ENCODE data around the gene SELENOH. TPM values are rescaled to one million over a fixed set of nuclear protein-coding genes. Genes with fewer than 3 reads are reported as not detected.
"Not testable (repeated sequence)": the region's sequence is repeated elsewhere in the genome, so short reads cannot be mapped to it uniquely, and the experiment has no call there.

The SELENOH gene
- total RNA-seq: 76.8 TPM
- long read RNA-seq, transcript SELENOH-204 (4 exons, 818 nt): major isoform, 62 of 68 reads
- long read RNA-seq, partial matches to known transcripts: 0 of 68 reads
- long read RNA-seq, other reads (novel, unspliced or antisense): 1 of 68 reads

- intact Hi-C loops (cut with micrococcal nuclease): loop anchor here (2.0 kb wide), 1 partner anchor 73 kb away; the partner anchor contains the start of gene ZDHHC5
- ATAC-seq: peak; percentile 98
Measured at GRCh38 chr11:57741132-57742086, at the start of gene SELENOH. Gene SELENOH (plus strand): TSS chr11:57741491. CDS start chr11:57741596, 105 bp downstream.

GRCh38 chr11:57698843-57699365 lies 42.4 kb upstream of the SELENOH start:
- DNase-seq (no peak), ATAC-seq (peak; percentile 29)
- intact Hi-C loops (cut with micrococcal nuclease): no loop called here

More at GRCh38 chr11:57741132-57742086, at the start of gene SELENOH:
- peak; percentile 96 for DNase-seq

- intact Hi-C loops (cut with micrococcal nuclease): no loop called here
- DNase-seq: no peak
- no peak for ATAC-seq
Measured at GRCh38 chr11:57699813-57700212, 41.5 kb upstream of the SELENOH start.

- ATAC-seq (no peak), DNase-seq (no peak)
- intact Hi-C loops (cut with micrococcal nuclease): no loop called here
Measured at GRCh38 chr11:57700425-57700824, 40.9 kb upstream of the SELENOH start.

- intact Hi-C loops (cut with micrococcal nuclease): no loop called here
- ATAC-seq (no peak), DNase-seq (no peak)
Measured at GRCh38 chr11:57703341-57703740, 38.0 kb upstream of the SELENOH start.

- intact Hi-C loops (cut with micrococcal nuclease): no loop called here
- DNase-seq (no peak), ATAC-seq (no peak)
Measured at GRCh38 chr11:57704932-57705331, 36.4 kb upstream of the SELENOH start.

GRCh38 chr11:57705432-57705831 lies 35.9 kb upstream of the SELENOH start:
- DNase-seq; intact Hi-C loops (cut with micrococcal nuclease); ATAC-seq: not testable (repeated sequence)

- ATAC-seq (no peak), DNase-seq (no peak)
- intact Hi-C loops (cut with micrococcal nuclease): no loop called here
Measured at GRCh38 chr11:57709802-57710367, 31.4 kb upstream of the SELENOH start.

GRCh38 chr11:57711414-57712255 lies 29.7 kb upstream of the SELENOH start, which contains the start of gene MED19:
Gene MED19 (minus strand): TSS chr11:57712215. CDS start chr11:57712179, 36 bp downstream.
- DNase-seq (peak; percentile 80), ATAC-seq (peak; percentile 60)
- intact Hi-C loops (cut with micrococcal nuclease): loop anchor here (2.0 kb wide), 1 partner anchor 43 kb away; the partner anchor contains the start of gene ZDHHC5

GRCh38 chr11:57712256-57713150 lies 28.8 kb upstream of the SELENOH start, which contains the start of gene TMX2:
Gene TMX2 (plus strand): TSS chr11:57712593. CDS start chr11:57712619, 26 bp downstream.
- peak; percentile 94 for DNase-seq
- intact Hi-C loops (cut with micrococcal nuclease): loop anchor here (2.0 kb wide), 1 partner anchor 44 kb away; the partner anchor contains the start of gene ZDHHC5
- ATAC-seq: peak; percentile 97

GRCh38 chr11:57713835-57714234 lies 27.5 kb upstream of the SELENOH start:
- DNase-seq: no peak
- intact Hi-C loops (cut with micrococcal nuclease): loop anchor here (2.0 kb wide), 1 partner anchor 45 kb away; the partner anchor contains the start of gene ZDHHC5
- no peak for ATAC-seq

GRCh38 chr11:57716726-57717125 lies 24.6 kb upstream of the SELENOH start:
- intact Hi-C loops (cut with micrococcal nuclease); ATAC-seq; DNase-seq: not testable (repeated sequence)

GRCh38 chr11:57727185-57727584 lies 14.1 kb upstream of the SELENOH start:
- DNase-seq (no peak), ATAC-seq (no peak)
- intact Hi-C loops (cut with micrococcal nuclease): no loop called here

GRCh38 chr11:57728829-57729228 lies 12.5 kb upstream of the SELENOH start:
- no peak for DNase-seq
- no peak for ATAC-seq
- intact Hi-C loops (cut with micrococcal nuclease): no loop called here

GRCh38 chr11:57729479-57729878 lies 11.8 kb upstream of the SELENOH start:
- no peak for ATAC-seq
- intact Hi-C loops (cut with micrococcal nuclease): no loop called here
- DNase-seq: no peak

GRCh38 chr11:57732661-57733060 lies 8.6 kb upstream of the SELENOH start:
- intact Hi-C loops (cut with micrococcal nuclease): no loop called here
- ATAC-seq: no peak
- no peak for DNase-seq

- ATAC-seq (peak; percentile 69), DNase-seq (no peak)
- intact Hi-C loops (cut with micrococcal nuclease): no loop called here
Measured at GRCh38 chr11:57735619-57736298, 5.5 kb upstream of the SELENOH start.
